Activated CD4-positive, alpha-beta T cell treated with anti-CD3 and anti-CD28 coated beads for 24 hours (primary cell): Measurements from ENCODE around the gene PRPF8.

Experiments
- DNase-seq, 2 donors: peaks; one replicate each; pipeline ENCODE4 v3.0.0-alpha.2; 2020; ENCODE audit warnings: low read depth in 2 of 2

The PRPF8 gene

GRCh38 chr17:1627182-1627981, 57.3 kb downstream of the PRPF8 start:
- DNase-seq = no peak

- no peak for DNase-seq
Observed at GRCh38 chr17:1626333-1626732, 58.3 kb downstream of the PRPF8 start.

GRCh38 chr17:1625581-1625980, 59.1 kb downstream of the PRPF8 start:
- no peak for DNase-seq

GRCh38 chr17:1625053-1625452, 59.6 kb downstream of the PRPF8 start:
- no peak for DNase-seq

- no peak for DNase-seq
Observed at GRCh38 chr17:1624650-1625049, 60.0 kb downstream of the PRPF8 start.

GRCh38 chr17:1623057-1623630, 61.5 kb downstream of the PRPF8 start:
- DNase-seq = no peak

- no peak for DNase-seq
Observed at GRCh38 chr17:1621273-1621954, 63.3 kb downstream of the PRPF8 start.

- DNase-seq = no peak
Observed at GRCh38 chr17:1620486-1620885, 64.2 kb downstream of the PRPF8 start.

GRCh38 chr17:1617620-1618174, 67.0 kb downstream of the PRPF8 start:
- no peak for DNase-seq

GRCh38 chr17:1616101-1616500, 68.6 kb downstream of the PRPF8 start:
- no peak for DNase-seq

- no peak for DNase-seq
Observed at GRCh38 chr17:1612400-1612799, 72.3 kb downstream of the PRPF8 start.

GRCh38 chr17:1611715-1612114, 73.0 kb downstream of the PRPF8 start:
- DNase-seq = no peak

- no peak for DNase-seq
Observed at GRCh38 chr17:1608676-1609075, 76.0 kb downstream of the PRPF8 start.

- no peak for DNase-seq
Observed at GRCh38 chr17:1607971-1608320, 76.7 kb downstream of the PRPF8 start.

- no peak for DNase-seq
Observed at GRCh38 chr17:1606352-1606985, 78.2 kb downstream of the PRPF8 start.

- no peak for DNase-seq
Observed at GRCh38 chr17:1605681-1606351, 78.9 kb downstream of the PRPF8 start.

- no peak for DNase-seq
Observed at GRCh38 chr17:1604831-1605528, 79.7 kb downstream of the PRPF8 start.

- no peak for DNase-seq
Observed at GRCh38 chr17:1601571-1601970, 83.1 kb downstream of the PRPF8 start.
